ENCODE results near the gene HCN4.
A peak's percentile ranks its signal among the peaks of the same experiment; 100 is the strongest.

The HCN4 gene

DNA sequence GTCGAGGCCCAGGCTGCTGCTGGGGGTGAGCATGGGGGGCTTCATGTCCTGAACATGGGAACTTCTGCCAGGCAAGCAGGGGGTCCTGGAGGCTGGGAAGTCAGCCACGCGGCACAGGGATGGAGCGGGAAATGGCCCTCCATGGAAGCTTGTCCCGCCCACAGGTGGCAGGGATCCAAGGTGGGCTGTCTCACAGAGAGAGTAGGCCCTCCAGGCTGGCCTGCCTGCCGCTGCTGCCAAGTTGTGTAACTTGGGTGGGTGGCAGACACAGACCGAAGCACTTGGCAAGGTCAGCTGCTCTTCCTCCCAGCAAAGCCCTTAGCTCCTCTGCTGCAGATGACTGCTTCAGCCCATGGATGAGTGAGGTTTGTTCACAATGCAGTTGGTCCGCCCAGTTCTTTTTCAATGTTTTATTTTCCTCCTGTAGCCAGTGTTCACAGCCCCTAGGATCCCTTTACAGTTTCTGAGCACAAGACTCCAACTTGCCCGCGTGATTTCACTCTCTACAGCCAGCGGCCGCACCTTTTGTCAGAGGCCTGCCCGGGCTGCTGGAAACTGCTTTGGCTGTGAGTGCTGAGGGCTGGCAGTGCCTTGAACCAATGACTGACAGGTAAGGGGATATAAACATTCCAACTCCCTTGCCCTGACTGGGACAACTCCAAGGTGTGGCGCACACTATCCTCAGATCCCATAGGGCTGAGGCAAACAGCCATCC is 26.7 kb downstream of the HCN4 start:
- no peak overlapping the region for H3K9ac ChIP-seq (ENCODE audit: low read depth, low read length, poor library complexity)
- H3K23ac ChIP-seq (ENCODE audit: low read depth, low read length, poor library complexity), result peak overlapping the region; percentile 1
- H3K9me3 ChIP-seq (replicated peaks in 1 of 2; ENCODE audit: control insufficient read depth in 2 of 2, insufficient read depth in 1 of 2, low read depth in 1 of 2, low read length in 2 of 2), result peaks cover 0 to 3% of the 10 kb centered on the region in 2 donors
- H3K79me1 ChIP-seq (ENCODE audit: low read depth, low read length), result no peaks in the 10 kb centered on the region
- no peak overlapping the region for H4K8ac ChIP-seq (ENCODE audit: low read depth, low read length)
- H2BK12ac ChIP-seq (ENCODE audit: low read length), result no peak overlapping the region
- H4K91ac ChIP-seq (ENCODE audit: low read depth, low read length, poor library complexity), result no peak overlapping the region
- no peak overlapping the region for H3K4ac ChIP-seq (ENCODE audit: low read length)
- no peak for DNase-seq (ENCODE audit: low spot score)
- no peak overlapping the region for H2BK15ac ChIP-seq (ENCODE audit: low read length)
- no peak overlapping the region for H3K4me2 ChIP-seq (ENCODE audit: insufficient read depth, low read length, poor library complexity, severe bottlenecking)
- no peak overlapping the region for H2AFZ ChIP-seq (ENCODE audit: low read length)
- no peak overlapping the region for H3K18ac ChIP-seq (ENCODE audit: low read length)
- no peak overlapping the region for H2BK5ac ChIP-seq (ENCODE audit: low read length)
- H3K27me3 ChIP-seq (ENCODE audit: control insufficient read depth in 3 of 3, insufficient read depth in 3 of 3, low read depth in 1 of 3, low read length in 3 of 3), result no peaks in the 10 kb centered on the region
- WGBS, 2 donors (ENCODE audit: extremely low coverage in 2 of 2, insufficient read length in 2 of 2, insufficient replicate concordance in 1 of 2), result no CpG with 5 or more reads among the region's 14 CpGs
- H3K27ac ChIP-seq (replicated peaks; ENCODE audit: low read length), result no peak overlapping the region
- H3K4me1 ChIP-seq (ENCODE audit: control insufficient read depth in 2 of 2, insufficient read depth in 1 of 2, low read depth in 1 of 2, low read length in 2 of 2), result no peaks in the 10 kb centered on the region
- H3K14ac ChIP-seq (ENCODE audit: low read length), result no peak overlapping the region
- no peaks in the 10 kb centered on the region for H3K36me3 ChIP-seq (replicated peaks in 1 of 2; ENCODE audit: control insufficient read depth in 2 of 2, insufficient read depth in 2 of 2, low read length in 2 of 2)
- H2BK120ac ChIP-seq (ENCODE audit: low read depth, low read length), result no peak overlapping the region
- H2AK5ac ChIP-seq (ENCODE audit: low read depth, low read length), result no peak overlapping the region
- H3K4me3 ChIP-seq (ENCODE audit: low read length in 2 of 2), result no peak overlapping the region

DNA sequence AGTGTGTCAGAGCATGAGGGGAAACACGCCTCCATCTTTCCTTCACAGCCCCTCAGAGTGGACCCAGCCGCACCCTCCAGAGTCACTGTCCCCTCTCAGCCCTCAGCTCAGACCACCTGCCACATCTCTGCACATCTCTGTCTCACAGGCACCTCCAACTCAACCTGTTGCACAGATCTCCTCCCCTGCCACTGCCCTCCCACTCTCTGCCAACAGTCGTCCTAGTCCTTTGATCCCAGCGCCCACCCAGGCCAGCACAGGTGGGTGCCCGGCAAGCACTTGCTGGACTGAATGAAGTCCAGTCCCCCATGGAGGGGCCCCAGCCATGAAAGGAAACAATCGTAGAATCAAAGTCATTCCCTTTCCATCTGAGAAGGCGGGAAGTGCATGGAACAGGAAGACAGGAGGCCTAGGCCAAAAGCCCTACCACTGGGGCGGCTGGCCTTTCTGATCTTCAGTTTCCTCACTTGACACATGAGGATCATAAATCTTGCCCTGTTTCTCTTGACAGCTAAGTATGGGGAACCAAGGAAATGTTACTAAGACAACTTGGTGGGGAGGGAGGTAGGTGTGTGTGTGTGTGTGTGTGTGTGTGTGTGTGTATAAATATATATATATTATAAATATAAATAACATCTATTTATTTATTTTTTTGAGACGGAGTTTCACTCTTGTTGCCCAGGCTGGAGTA is 28.1 kb downstream of the HCN4 start:
- Histone ChIP-seq H3K23ac (ENCODE audit: low read depth, low read length, poor library complexity) (peak overlapping the region; percentile 29), H3K4ac (ENCODE audit: low read length) (no peak overlapping the region), H3K14ac (ENCODE audit: low read length) (no peak overlapping the region), H3K27me3 (ENCODE audit: control insufficient read depth in 3 of 3, insufficient read depth in 3 of 3, low read depth in 1 of 3, low read length in 3 of 3) (no peaks in the 10 kb centered on the region), H2BK5ac (ENCODE audit: low read length) (peak overlapping the region; percentile 19), H3K18ac (ENCODE audit: low read length) (no peak overlapping the region), H4K91ac (ENCODE audit: low read depth, low read length, poor library complexity) (no peak overlapping the region), H3K27ac (replicated peaks; ENCODE audit: low read length) (no peak overlapping the region), H2AK5ac (ENCODE audit: low read depth, low read length) (no peak overlapping the region), H3K4me1 (ENCODE audit: control insufficient read depth in 2 of 2, insufficient read depth in 1 of 2, low read depth in 1 of 2, low read length in 2 of 2) (no peaks in the 10 kb centered on the region), H2BK15ac (ENCODE audit: low read length) (no peak overlapping the region), H3K79me1 (ENCODE audit: low read depth, low read length) (no peaks in the 10 kb centered on the region), H3K36me3 (replicated peaks in 1 of 2; ENCODE audit: control insufficient read depth in 2 of 2, insufficient read depth in 2 of 2, low read length in 2 of 2) (no peaks in the 10 kb centered on the region), H3K9ac (ENCODE audit: low read depth, low read length, poor library complexity) (no peak overlapping the region), H3K4me3 (ENCODE audit: low read length in 2 of 2) (no peak overlapping the region), H2BK12ac (ENCODE audit: low read length) (no peak overlapping the region), H3K4me2 (ENCODE audit: insufficient read depth, low read length, poor library complexity, severe bottlenecking) (no peak overlapping the region), H2AFZ (ENCODE audit: low read length) (no peak overlapping the region), H3K9me3 (replicated peaks in 1 of 2; ENCODE audit: control insufficient read depth in 2 of 2, insufficient read depth in 1 of 2, low read depth in 1 of 2, low read length in 2 of 2) (peaks cover 0 to 3% of the 10 kb centered on the region in 2 donors), H4K8ac (ENCODE audit: low read depth, low read length) (no peak overlapping the region), H2BK120ac (ENCODE audit: low read depth, low read length) (no peak overlapping the region)
- no CpG with 5 or more reads among the region's 9 CpGs for WGBS, 2 donors (ENCODE audit: extremely low coverage in 2 of 2, insufficient read length in 2 of 2, insufficient replicate concordance in 1 of 2)
- DNase-seq (ENCODE audit: low spot score), result no peak

DNA sequence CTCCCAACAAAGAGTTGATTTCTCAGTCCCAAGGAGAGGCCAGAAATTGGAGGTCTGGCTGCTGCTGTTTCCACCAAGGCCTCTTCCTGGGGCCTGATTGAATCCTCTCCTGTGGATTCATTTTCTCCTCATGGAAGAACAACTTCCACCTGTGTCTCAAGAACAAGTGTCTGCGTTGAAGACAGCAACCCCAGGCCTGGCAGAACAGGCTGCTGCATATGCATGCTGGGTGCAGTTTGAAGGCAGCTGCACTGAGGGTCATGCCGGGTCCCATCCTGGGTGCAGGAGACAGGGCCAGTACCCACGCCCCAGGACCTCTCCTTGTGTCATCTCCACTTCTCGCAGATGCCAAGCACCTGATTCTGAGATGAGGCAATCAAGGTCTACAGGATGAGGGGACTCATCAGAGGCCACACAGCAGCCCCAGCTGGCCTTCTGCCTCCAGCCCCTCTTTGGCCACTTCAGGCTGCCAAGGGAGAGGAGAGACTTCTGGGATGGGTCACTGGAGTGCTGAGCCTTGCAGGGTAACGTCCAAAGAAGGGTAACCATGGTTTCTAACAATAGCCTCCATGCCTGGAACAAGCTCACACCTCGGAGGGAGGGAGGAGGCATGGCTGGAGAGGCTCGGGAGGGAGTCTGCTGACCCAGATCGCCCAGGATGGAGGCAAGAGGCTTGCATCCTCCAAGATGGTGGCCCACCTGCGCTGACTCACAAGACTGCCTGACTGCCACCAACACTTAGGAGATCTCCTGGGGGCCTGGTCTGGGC is 30.0 kb downstream of the HCN4 start:
- H2BK15ac ChIP-seq (ENCODE audit: low read length), result no peak overlapping the region

DNA sequence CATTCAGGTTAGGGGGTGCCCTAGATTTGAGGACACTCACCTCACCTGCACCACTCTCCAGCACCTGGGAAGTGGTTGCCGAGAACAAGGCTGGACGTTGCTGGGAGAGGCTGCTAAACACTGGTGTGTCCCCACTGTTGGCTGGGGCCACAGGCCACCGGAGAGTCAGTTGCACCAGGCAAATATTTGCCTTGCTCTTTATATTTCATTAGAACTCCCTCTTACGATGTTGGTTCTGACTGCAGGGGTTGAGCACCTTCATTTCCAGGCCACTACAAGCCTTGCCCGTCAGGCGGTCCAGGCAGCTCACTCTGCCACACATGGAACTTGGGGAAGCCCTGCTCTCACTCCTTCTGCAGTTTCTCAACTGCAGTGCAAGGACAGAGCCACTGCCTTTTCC is 30.7 kb downstream of the HCN4 start:
- no peak overlapping the region for H4K91ac ChIP-seq (ENCODE audit: low read depth, low read length, poor library complexity)

More for the DNA sequence above, 30.0 kb downstream of the HCN4 start:
- no peak overlapping the region for H3K27ac ChIP-seq (replicated peaks; ENCODE audit: low read length)
- H2BK5ac ChIP-seq (ENCODE audit: low read length), result no peak overlapping the region
- peak overlapping the region; percentile 0 for H3K23ac ChIP-seq (ENCODE audit: low read depth, low read length, poor library complexity)
- no peak overlapping the region for H2AK5ac ChIP-seq (ENCODE audit: low read depth, low read length)
- no peak overlapping the region for H3K9ac ChIP-seq (ENCODE audit: low read depth, low read length, poor library complexity)
- H3K27me3 ChIP-seq (ENCODE audit: control insufficient read depth in 3 of 3, insufficient read depth in 3 of 3, low read depth in 1 of 3, low read length in 3 of 3), result no peaks in the 10 kb centered on the region
- H2AFZ ChIP-seq (ENCODE audit: low read length), result no peak overlapping the region
- H3K18ac ChIP-seq (ENCODE audit: low read length), result peak overlapping the region; percentile 21
- WGBS, 2 donors (ENCODE audit: extremely low coverage in 2 of 2, insufficient read length in 2 of 2, insufficient replicate concordance in 1 of 2), result no CpG with 5 or more reads among the region's 9 CpGs
- H3K9me3 ChIP-seq (replicated peaks in 1 of 2; ENCODE audit: control insufficient read depth in 2 of 2, insufficient read depth in 1 of 2, low read depth in 1 of 2, low read length in 2 of 2), result peaks cover 0 to 3% of the 10 kb centered on the region in 2 donors
- no peak overlapping the region for H4K8ac ChIP-seq (ENCODE audit: low read depth, low read length)
- no peak overlapping the region for H3K4me2 ChIP-seq (ENCODE audit: insufficient read depth, low read length, poor library complexity, severe bottlenecking)
- H4K91ac ChIP-seq (ENCODE audit: low read depth, low read length, poor library complexity), result no peak overlapping the region
- no peaks in the 10 kb centered on the region for H3K36me3 ChIP-seq (replicated peaks in 1 of 2; ENCODE audit: control insufficient read depth in 2 of 2, insufficient read depth in 2 of 2, low read length in 2 of 2)
- H3K4me1 ChIP-seq (ENCODE audit: control insufficient read depth in 2 of 2, insufficient read depth in 1 of 2, low read depth in 1 of 2, low read length in 2 of 2), result no peaks in the 10 kb centered on the region
- no peak overlapping the region for H3K4me3 ChIP-seq (ENCODE audit: low read length in 2 of 2)
- no peak overlapping the region for H3K4ac ChIP-seq (ENCODE audit: low read length)
- H2BK120ac ChIP-seq (ENCODE audit: low read depth, low read length), result no peak overlapping the region
- no peak overlapping the region for H2BK12ac ChIP-seq (ENCODE audit: low read length)
- no peaks in the 10 kb centered on the region for H3K79me1 ChIP-seq (ENCODE audit: low read depth, low read length)
- peak overlapping the region; percentile 5 for H3K14ac ChIP-seq (ENCODE audit: low read length)
- DNase-seq (ENCODE audit: low spot score), result no peak

More for the DNA sequence above, 30.7 kb downstream of the HCN4 start:
- Histone ChIP-seq H3K9ac (ENCODE audit: low read depth, low read length, poor library complexity) (peak overlapping the region; percentile 32), H2AFZ (ENCODE audit: low read length) (no peak overlapping the region), H3K9me3 (replicated peaks in 1 of 2; ENCODE audit: control insufficient read depth in 2 of 2, insufficient read depth in 1 of 2, low read depth in 1 of 2, low read length in 2 of 2) (no peaks in the 10 kb centered on the region), H3K36me3 (replicated peaks in 1 of 2; ENCODE audit: control insufficient read depth in 2 of 2, insufficient read depth in 2 of 2, low read length in 2 of 2) (no peaks in the 10 kb centered on the region), H3K27me3 (ENCODE audit: control insufficient read depth in 3 of 3, insufficient read depth in 3 of 3, low read depth in 1 of 3, low read length in 3 of 3) (no peaks in the 10 kb centered on the region), H2AK5ac (ENCODE audit: low read depth, low read length) (no peak overlapping the region), H2BK15ac (ENCODE audit: low read length) (no peak overlapping the region), H2BK12ac (ENCODE audit: low read length) (no peak overlapping the region), H3K14ac (ENCODE audit: low read length) (no peak overlapping the region), H3K4me2 (ENCODE audit: insufficient read depth, low read length, poor library complexity, severe bottlenecking) (no peak overlapping the region), H2BK120ac (ENCODE audit: low read depth, low read length) (no peak overlapping the region), H3K18ac (ENCODE audit: low read length) (no peak overlapping the region), H3K27ac (replicated peaks; ENCODE audit: low read length) (no peak overlapping the region), H3K79me1 (ENCODE audit: low read depth, low read length) (no peaks in the 10 kb centered on the region), H2BK5ac (ENCODE audit: low read length) (no peak overlapping the region), H3K4ac (ENCODE audit: low read length) (no peak overlapping the region), H3K4me1 (ENCODE audit: control insufficient read depth in 2 of 2, insufficient read depth in 1 of 2, low read depth in 1 of 2, low read length in 2 of 2) (no peaks in the 10 kb centered on the region), H3K4me3 (ENCODE audit: low read length in 2 of 2) (no peak overlapping the region), H3K23ac (ENCODE audit: low read depth, low read length, poor library complexity) (peak overlapping the region; percentile 92), H4K8ac (ENCODE audit: low read depth, low read length) (no peak overlapping the region)
- WGBS, 2 donors (ENCODE audit: extremely low coverage in 2 of 2, insufficient read length in 2 of 2, insufficient replicate concordance in 1 of 2), result no CpG with 5 or more reads among the region's 6 CpGs
- DNase-seq (ENCODE audit: low spot score), result no peak
